NK-92 (cell line): ENCODE data around the gene FYN.

Experiments
- DNase-seq: peaks from one replicate; lab custom pipeline; 2025; ENCODE audit not compliant: unreplicated experiment; lab: John Stamatoyannopoulos, UW

The FYN gene

DNA sequence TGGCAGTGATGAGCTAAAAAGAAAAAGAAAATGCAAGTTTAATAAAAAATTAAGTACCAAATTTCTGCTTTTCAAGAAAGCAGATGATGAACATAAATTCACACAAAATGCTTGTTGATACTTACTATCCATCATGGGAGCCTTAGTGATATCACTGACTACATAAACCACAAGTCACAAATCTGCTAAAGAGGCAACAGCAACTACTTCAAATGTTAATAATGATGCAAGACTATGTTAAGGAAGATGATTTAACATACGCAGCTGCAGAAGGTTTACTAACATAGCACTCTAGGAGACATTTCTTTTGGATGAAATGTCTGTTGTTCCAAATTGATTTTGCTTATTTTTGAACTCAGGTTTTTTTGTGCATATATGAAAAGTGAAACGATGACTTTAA lies 18.6 kb downstream of the FYN start:
- DNase-seq: no peak

GRCh38 chr6:111852725-111853124 lies 20.5 kb downstream of the FYN start:
- no peak for DNase-seq

DNA sequence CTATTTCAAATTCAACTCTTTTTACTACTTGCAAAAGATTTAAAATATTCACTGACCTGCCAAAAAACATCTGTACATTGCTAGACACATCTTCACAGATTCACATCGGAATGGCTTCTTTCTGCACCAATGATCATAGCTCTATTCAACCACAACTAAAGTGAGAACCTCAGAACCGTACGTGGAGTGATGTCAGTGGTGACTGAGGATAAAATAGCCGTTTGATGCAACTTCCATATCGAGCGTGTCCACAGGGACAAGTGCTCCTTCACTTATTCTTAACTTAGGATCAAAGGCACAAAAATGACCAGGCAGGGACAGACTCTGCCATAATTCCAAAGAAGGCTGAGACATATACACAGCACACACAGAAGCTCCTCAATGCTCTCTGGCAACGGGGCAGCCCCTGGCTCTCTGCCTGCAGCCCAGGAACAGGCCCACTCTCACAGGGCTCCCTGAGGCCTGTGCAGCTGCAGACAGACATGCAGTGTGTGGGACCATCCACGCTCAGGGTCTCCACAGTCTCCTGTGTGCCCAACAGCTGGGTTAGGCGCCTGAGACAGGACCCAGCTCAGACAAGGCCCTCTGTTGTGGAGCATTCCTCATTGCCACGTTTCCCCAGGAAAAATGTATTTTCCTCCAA lies 22.8 kb downstream of the FYN start:
- DNase-seq: no peak

- no peak for DNase-seq
Measured at GRCh38 chr6:111849298-111849697, 24.0 kb downstream of the FYN start.

- DNase-seq: no peak
Measured at GRCh38 chr6:111848262-111848812, 24.9 kb downstream of the FYN start.

- no peak for DNase-seq
Measured at GRCh38 chr6:111846492-111847409, 26.5 kb downstream of the FYN start.

- no peak for DNase-seq
Measured at GRCh38 chr6:111846066-111846465, 27.2 kb downstream of the FYN start.

DNA sequence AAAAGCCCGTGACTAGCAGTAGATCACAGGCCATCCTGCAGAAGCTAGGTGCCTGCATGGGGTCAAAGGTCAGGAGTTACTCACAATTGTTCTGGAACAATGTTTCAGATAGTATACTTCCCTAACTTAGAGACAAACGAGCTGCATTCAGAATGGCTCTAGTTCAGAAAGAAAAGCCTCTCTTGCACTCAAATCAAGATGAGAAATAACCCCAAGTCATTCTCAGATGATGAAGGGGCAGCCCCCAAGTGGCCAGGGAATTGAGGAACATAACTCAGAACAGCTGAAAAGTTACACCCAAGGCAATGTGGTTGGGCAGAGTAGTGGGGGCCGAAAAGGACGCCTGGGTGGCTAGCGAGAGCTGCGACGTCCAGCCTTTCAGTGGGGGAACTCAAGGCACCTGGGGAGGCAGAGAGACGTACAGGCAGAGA lies 27.8 kb downstream of the FYN start:
- DNase-seq: no peak

GRCh38 chr6:111844921-111845320 lies 28.3 kb downstream of the FYN start:
- no peak for DNase-seq

DNA sequence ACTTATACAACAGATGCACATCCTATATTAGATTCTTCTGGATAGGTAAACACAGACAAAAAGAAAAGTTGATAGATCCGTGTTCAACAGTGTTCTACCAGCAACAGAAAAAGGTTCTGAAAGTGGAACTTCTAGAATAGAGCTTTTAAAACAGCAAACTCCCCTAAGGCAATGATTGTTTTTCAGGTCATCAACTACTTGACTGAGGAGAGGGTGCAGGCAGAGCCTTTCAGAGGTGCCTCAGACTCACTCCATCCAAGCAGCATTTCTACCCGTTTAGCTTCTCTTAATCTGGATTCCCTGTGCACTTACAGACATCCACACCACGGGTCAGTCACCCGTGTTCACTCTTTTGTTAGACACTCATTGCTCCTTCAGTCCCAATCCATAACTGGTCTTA lies 28.9 kb downstream of the FYN start:
- DNase-seq: no peak

- no peak for DNase-seq
Measured at GRCh38 chr6:111843347-111844147, 29.7 kb downstream of the FYN start.

DNA sequence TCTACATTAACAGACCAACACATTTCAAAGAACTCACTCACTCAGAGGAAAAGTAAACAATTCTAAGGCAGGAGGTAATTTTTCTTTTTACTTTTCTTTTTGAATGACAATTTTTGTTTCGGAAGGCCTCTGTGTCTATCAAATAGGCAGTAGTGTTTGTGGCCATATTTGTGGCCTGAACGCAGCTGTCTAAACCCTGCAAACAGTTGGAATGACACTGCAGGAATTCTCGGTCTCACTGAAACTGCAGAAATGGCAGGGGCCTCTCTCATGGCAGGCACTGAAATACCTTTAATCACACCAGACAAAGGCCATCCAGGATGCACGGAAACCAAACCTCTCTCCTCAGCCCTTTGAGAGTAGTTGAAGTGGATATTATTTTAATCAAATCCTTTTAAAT lies 30.4 kb downstream of the FYN start:
- no peak for DNase-seq

DNA sequence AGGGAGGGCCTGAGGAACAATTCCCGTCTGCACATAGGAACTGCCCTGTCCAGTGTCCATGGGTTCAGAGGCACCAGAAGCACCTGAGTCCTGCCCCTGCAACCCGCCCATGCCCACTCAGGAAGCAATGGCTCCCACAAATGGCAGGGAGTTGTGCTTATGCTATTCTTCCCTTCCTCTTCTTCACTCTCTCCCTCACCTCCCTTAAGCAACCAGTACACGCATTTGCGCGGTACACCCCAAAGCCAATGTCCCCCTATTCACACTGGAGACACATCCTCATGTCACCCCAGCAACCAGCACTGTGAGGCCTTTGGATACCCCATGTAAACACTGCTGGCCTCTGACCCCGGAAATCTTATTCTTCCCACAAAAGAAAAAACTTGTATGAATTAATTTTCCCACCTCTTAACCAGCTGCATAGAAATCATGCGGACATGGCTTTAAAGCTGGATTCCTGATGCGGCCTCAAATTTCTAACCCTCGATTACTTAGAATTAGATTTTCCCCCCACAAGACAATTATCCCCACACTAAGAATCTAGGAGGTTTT lies 30.9 kb downstream of the FYN start:
- DNase-seq: no peak

GRCh38 chr6:111841822-111842221 lies 31.4 kb downstream of the FYN start:
- no peak for DNase-seq

DNA sequence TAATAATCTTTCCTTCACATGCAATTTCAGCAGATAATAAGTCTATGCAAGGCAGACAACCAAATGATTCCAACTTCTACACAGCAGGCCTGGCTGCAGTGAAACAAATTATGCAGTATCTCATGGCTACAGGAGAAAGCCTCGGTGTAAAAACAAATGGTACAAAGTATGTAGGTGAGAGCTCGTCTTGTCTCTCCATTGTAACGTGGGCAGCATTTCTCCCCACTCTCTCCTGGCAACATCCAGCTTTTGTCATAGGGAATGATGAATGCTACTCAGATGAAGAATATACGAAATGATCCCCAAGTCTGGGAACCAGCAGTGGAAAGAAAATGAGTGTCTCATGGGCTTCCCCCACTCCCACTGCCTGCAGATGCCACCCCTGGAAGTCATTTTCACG lies 32.4 kb downstream of the FYN start:
- DNase-seq: no peak

DNA sequence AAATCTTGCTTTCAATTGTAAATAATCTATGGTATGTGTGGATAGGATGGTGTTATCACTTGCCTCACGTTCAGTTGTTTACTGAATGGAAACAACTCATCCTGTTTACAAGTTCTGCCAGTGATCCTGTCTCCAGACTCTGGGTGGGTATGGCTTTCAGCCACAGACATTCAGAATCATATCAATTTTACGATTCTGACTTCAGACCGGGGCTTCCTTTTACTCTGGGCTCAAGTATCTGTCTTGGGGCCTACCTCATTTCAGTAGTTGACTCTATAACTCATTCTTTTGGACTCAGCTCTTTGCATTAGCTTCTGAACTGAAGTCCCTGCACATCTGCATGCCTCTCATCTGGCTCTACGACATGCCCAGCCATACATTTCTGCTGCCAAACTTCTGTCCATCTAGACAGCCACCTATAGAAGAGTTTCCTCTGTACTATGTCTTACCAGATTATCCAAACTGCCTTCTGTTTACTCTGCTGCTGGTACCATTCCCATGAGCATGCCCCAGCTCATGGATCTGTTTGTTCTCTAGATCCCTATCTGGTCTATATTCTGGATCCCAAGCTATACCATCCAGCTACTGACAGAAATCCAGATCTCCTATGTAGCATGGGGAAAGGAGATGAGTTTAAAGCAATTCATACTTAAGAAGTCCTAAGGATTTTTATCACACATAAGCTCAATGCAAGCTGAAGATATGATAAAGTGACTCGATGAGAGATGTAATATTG lies 34.3 kb downstream of the FYN start:
- DNase-seq: no peak

GRCh38 chr6:111837641-111838500 lies 35.4 kb downstream of the FYN start:
- DNase-seq: no peak

DNA sequence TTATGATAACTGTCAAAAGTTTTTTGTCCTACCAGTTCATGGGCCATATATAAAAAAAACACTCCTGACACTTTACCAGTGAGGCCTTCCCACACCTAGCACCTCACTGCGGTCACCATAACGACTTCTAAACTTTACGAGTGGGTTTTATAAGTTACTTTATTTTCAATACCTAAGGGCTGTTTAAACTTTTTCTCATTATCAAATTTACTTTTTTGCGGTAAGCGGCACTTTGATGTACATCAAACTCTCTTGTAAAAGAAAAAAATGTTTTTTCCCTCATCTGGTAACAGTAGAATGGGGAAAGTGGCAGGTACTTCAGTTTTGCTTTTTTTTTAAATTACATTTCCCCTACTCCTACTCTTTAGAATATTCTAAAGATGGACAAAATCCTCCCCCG lies 36.2 kb downstream of the FYN start:
- DNase-seq: no peak

GRCh38 chr6:111835807-111836206 lies 37.4 kb downstream of the FYN start:
- no peak for DNase-seq
